Adipose tissue (tissue), 3 donors: ENCODE measurements around the gene TRAPPC5. TPM values are rescaled to one million over a fixed set of nuclear protein-coding genes. Genes with fewer than 3 reads are reported as not detected.

Experiments used
- H3K27ac ChIP-seq: one replicate; pipeline ENCODE4 v1.5.1; 2013; ENCODE audit warnings: low read depth, low read length
- WGBS, 3 donors: extraction: QIAGEN DNeasy Blood & Tissue Kit; methylation state at CpG; one replicate each; pipeline ENCODE4 v1.1.7; 2013; 5-methylcytosine and 5-hydroxymethylcytosine counted together
- polyA plus RNA-seq, 3 donors: library from polyadenylated mRNA; stranded (reverse); fragments of 200-250 nt; gene quantifications; one replicate each; pipeline ENCODE4 v1.2.3, GENCODE V29; 2013
- donor health status: healthy with polysubstance abuse.
- donor health status: Bipolar disorder and iron deficiency.
- donor health status: healthy.

TRAPPC5 gene
- polyA plus RNA-seq, 3 donors, result 58.0 to 146 (median 75.1) TPM

- no peak overlapping the region for H3K27ac ChIP-seq
- 21 to 37% (median 30%) methylated on average over 9 of the region's 9 CpGs for WGBS, 3 donors
Measured at GRCh38 chr19:7669641-7670040, 11.0 kb upstream of the TRAPPC5 start.

- no peak overlapping the region for H3K27ac ChIP-seq
- WGBS, 3 donors, result 1 to 2% (median 1%) methylated on average over 40 to 43 of the region's 43 CpGs
Measured at GRCh38 chr19:7670150-7670783, 10.4 kb upstream of the TRAPPC5 start.

GRCh38 chr19:7670790-7671189 lies 9.8 kb upstream of the TRAPPC5 start:
- H3K27ac ChIP-seq, result no peak overlapping the region
- 19 to 43% (median 30%) methylated on average over 9 of the region's 9 CpGs for WGBS, 3 donors

- H3K27ac ChIP-seq, result no peak overlapping the region
- 29 to 59% (median 54%) methylated on average over 9 of the region's 9 CpGs for WGBS, 3 donors
Measured at GRCh38 chr19:7672522-7672921, 8.1 kb upstream of the TRAPPC5 start.

- 42 to 51% (median 47%) methylated on average over 17 to 20 of the region's 21 CpGs for WGBS, 3 donors
- H3K27ac ChIP-seq, result no peak overlapping the region
Measured at GRCh38 chr19:7674010-7675005, 6.3 kb upstream of the TRAPPC5 start.

GRCh38 chr19:7676376-7676775 lies 4.3 kb upstream of the TRAPPC5 start:
- H3K27ac ChIP-seq, result no peak overlapping the region
- 17 to 39% (median 17%) methylated on average over 7 of the region's 7 CpGs for WGBS, 3 donors

GRCh38 chr19:7676854-7677253 lies 3.8 kb upstream of the TRAPPC5 start, which contains the start of gene MCEMP1:
TSS of gene MCEMP1 (plus strand) at chr19:7677090. CDS start at chr19:7677121, 31 bp downstream.
- no peak within 1 kb of the TSS for H3K27ac ChIP-seq
- 17 to 38% (median 22%) methylated on average over 10 of the region's 10 CpGs for WGBS, 3 donors

- peak overlapping the region; percentile 10 for H3K27ac ChIP-seq
- WGBS, 3 donors, result 39 to 40% (median 39%) methylated on average over 12 of the region's 12 CpGs
Measured at GRCh38 chr19:7677669-7678311, 2.8 kb upstream of the TRAPPC5 start.

GRCh38 chr19:7678971-7679751 lies 1.5 kb upstream of the TRAPPC5 start:
- 43 to 44% (median 44%) methylated on average over 30 of the region's 30 CpGs for WGBS, 3 donors
- no peak overlapping the region for H3K27ac ChIP-seq

- 42 to 50% (median 47%) methylated on average over 22 of the region's 22 CpGs for WGBS, 3 donors
- no peak overlapping the region for H3K27ac ChIP-seq
Measured at GRCh38 chr19:7679771-7680605, 645 bp upstream of the TRAPPC5 start.

- WGBS, 3 donors, result 2 to 5% (median 3%) methylated on average over 43 of the region's 43 CpGs
- peak overlapping the region; percentile 38 for H3K27ac ChIP-seq
Measured at GRCh38 chr19:7681340-7682174, 924 bp downstream of the TRAPPC5 start.

- no peak overlapping the region for H3K27ac ChIP-seq
- 80 to 83% (median 81%) methylated on average over 54 to 74 of the region's 74 CpGs for WGBS, 3 donors
Measured at GRCh38 chr19:7682175-7682855, 1.7 kb downstream of the TRAPPC5 start.

- WGBS, 3 donors, result 41 to 55% (median 47%) methylated on average over 19 of the region's 19 CpGs
- H3K27ac ChIP-seq, result no peak overlapping the region
Measured at GRCh38 chr19:7685546-7686445, 5.2 kb downstream of the TRAPPC5 start.

GRCh38 chr19:7687177-7687576 lies 6.5 kb downstream of the TRAPPC5 start:
- H3K27ac ChIP-seq, result no peak overlapping the region
- WGBS, 3 donors, result 82 to 89% (median 86%) methylated on average over 12 of the region's 12 CpGs

- no peak overlapping the region for H3K27ac ChIP-seq
- 21 to 34% (median 28%) methylated on average over 16 to 23 of the region's 23 CpGs for WGBS, 3 donors
Measured at GRCh38 chr19:7689165-7689564, 8.5 kb downstream of the TRAPPC5 start.
